Chondrocyte (in vitro differentiated cells): Measurements from ENCODE around the gene NUDT2. TPM values are rescaled to one million over a fixed set of nuclear protein-coding genes. Genes with fewer than 3 reads are reported as not detected.
A peak's percentile ranks its signal among the peaks of the same experiment; 100 is the strongest.

Source experiments
- DNase-seq: peaks from one replicate; pipeline ENCODE4 v3.0.0; 2021; ENCODE audit warnings: mixed read lengths, low spot score
- H3K27ac Mint-ChIP-seq: one replicate; pipeline ENCODE4 v1.8.0; 2021; ENCODE audit warnings: mild to moderate bottlenecking, moderate library complexity, mixed read lengths; ENCODE audit not compliant: unreplicated experiment
- H3K27me3 Mint-ChIP-seq: 2 replicates; pipeline ENCODE4 v1.8.0; 2021; ENCODE audit warnings: low read depth, mixed read lengths
- H3K36me3 Mint-ChIP-seq: 2 replicates; pipeline ENCODE4 v1.8.0; 2021; ENCODE audit warnings: low read depth, mixed read lengths
- H3K4me1 Mint-ChIP-seq: 2 replicates; pipeline ENCODE4 v1.8.0; 2021; ENCODE audit warnings: low read depth, mild to moderate bottlenecking, mixed read lengths
- H3K4me3 Mint-ChIP-seq: one replicate; pipeline ENCODE4 v1.8.0; 2021; ENCODE audit warnings: mild to moderate bottlenecking, moderate library complexity, mixed read lengths; ENCODE audit not compliant: unreplicated experiment
- H3K9me3 Mint-ChIP-seq: 2 replicates; pipeline ENCODE4 v1.8.0; 2021; ENCODE audit warnings: low read depth, mixed read lengths
- total RNA-seq: library from RNA; stranded (reverse); gene quantifications from 3 replicates; pipeline ENCODE4 v1.2.1, GENCODE V29; 2021
- TF ChIP-seq, protein P1 (sequence below): fragments of 200-600 bp; sonication (generic); IDR thresholded peaks from 2 replicates; pipeline ENCODE4 v1.5.0; 2021; ENCODE audit warnings: antibody characterized with exemption, mild to moderate bottlenecking, moderate library complexity

Gene NUDT2
- total RNA-seq, 1 donor from 2014 or later, result 17.6 TPM

DNA sequence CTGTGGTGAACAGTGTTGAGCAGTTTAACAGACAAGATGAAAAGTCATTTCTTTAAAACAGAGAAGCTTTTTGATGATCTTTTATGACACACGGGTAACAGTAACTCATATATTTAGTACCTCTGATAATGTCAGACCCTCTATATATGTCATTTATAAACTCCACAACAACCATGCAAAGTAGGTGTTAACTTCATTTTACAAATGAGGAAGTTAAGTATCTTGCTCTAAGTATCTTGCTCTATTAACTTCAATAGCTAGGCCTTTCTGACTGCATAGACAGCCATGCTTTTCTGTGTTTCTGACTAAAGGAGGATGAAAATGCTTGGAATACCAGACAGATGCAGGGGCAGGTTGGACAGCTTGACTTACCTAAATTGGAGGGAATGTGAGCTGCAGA, 1.8 kb downstream of the NUDT2 start:
- Mint-ChIP-seq H3K4me1 (peaks cover 23% of the 10 kb centered on the region), H3K9me3 (no peaks in the 10 kb centered on the region), H3K36me3 (no peaks in the 10 kb centered on the region), H3K27me3 (no peaks in the 10 kb centered on the region), H3K4me3 (no peak overlapping the region), H3K27ac (no peak overlapping the region)
- TF ChIP-seq, protein P1, sequence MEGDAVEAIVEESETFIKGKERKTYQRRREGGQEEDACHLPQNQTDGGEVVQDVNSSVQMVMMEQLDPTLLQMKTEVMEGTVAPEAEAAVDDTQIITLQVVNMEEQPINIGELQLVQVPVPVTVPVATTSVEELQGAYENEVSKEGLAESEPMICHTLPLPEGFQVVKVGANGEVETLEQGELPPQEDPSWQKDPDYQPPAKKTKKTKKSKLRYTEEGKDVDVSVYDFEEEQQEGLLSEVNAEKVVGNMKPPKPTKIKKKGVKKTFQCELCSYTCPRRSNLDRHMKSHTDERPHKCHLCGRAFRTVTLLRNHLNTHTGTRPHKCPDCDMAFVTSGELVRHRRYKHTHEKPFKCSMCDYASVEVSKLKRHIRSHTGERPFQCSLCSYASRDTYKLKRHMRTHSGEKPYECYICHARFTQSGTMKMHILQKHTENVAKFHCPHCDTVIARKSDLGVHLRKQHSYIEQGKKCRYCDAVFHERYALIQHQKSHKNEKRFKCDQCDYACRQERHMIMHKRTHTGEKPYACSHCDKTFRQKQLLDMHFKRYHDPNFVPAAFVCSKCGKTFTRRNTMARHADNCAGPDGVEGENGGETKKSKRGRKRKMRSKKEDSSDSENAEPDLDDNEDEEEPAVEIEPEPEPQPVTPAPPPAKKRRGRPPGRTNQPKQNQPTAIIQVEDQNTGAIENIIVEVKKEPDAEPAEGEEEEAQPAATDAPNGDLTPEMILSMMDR, result no peak
- DNase-seq, result no peak

DNA sequence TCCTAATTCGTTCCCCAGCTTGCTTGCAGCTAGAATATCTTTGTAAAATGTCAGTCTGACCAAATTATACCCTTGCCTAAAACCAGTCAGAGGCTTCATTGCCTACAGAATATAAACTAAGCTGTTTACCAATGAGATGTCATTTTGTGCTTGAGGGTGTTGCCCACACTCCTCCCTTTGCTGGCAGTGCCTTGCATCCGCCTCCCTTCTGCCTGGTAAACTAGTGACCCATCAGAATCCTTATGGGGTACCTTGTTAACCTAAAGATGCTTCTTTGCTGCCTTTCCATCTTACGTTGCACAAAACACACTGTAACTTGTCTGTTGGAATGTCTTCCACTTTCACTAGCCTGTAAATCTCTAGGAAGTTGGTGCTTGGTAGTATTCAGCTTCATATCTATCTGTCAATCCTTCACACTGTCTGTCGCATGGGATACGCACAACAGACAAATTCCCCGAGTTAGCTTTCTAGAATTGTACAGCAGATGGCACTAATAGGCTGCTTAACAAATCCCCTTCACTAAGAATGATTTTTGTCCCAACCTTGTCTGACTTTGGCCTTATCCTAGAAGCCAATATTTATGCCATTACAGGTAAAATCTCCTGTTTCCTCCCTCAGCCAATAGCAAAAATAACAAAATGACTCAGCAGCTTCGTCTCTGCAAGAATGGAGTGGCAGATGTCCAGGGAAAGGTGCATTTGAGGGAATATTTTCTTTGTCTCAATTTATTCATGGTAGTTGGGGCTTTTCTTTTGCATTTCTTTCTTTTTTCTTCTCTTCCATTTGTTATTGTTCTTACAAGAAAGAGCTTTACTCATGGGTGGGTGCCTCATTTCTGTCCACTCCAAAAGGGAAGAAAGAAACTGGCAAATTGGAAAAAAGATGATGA, 3.0 kb downstream of the NUDT2 start:
- peaks cover 23% of the 10 kb centered on the region for H3K4me1 Mint-ChIP-seq
- TF ChIP-seq, protein P1, result peak; percentile 83
- H3K36me3 Mint-ChIP-seq, result no peaks in the 10 kb centered on the region
- H3K9me3 Mint-ChIP-seq, result no peaks in the 10 kb centered on the region
- DNase-seq, result no peak
- H3K27me3 Mint-ChIP-seq, result no peaks in the 10 kb centered on the region
- peak overlapping the region; percentile 33 for H3K27ac Mint-ChIP-seq
- no peak overlapping the region for H3K4me3 Mint-ChIP-seq

DNA sequence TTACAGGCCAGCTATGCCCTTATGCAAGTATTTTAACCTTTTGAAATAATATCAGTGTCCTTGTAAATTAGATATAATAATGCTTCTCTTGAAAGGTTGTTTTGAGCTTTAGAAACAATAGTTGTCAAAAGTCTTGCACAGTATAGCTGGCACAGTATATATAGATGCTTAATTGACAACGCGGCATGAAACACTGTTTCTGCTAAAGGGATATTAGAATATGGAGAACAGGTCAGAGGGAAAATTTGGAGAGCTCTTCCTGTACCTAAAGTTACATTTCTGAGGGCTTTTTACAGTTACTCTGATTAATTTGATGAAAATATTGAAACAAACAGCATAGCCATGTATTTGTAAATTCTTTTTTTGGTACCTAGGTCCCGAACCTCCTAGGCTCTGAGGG, 4.5 kb downstream of the NUDT2 start:
- Mint-ChIP-seq H3K4me3 (no peak overlapping the region), H3K36me3 (no peaks in the 10 kb centered on the region), H3K4me1 (peaks cover 12% of the 10 kb centered on the region), H3K27ac (no peak overlapping the region), H3K27me3 (no peaks in the 10 kb centered on the region), H3K9me3 (no peaks in the 10 kb centered on the region)
- no peak for DNase-seq
- TF ChIP-seq, protein P1, result no peak

DNA sequence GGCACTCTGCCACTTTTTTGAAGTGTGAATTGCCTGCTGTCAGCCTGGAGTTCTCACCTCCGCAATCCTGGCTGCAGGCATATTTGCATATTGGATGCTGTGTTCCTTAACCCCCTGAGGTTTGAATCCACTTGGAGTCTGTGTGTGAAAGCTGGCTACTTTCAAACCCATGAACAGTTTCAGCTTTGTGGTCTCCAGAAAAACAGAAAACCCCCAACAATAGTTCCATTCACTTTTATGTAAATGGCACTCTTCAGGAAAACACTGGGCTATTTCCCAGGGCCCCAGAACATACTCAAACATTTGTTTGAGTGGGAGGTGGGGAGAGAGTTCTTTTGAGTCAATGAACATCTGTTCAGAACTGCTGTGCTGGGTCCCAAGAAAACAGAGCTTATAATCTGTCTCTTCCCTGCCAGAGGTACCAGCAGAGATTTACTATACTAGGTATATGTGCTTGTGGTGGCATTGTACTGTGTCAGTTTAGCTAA, 5.0 kb downstream of the NUDT2 start:
- H3K27me3 Mint-ChIP-seq, result no peaks in the 10 kb centered on the region
- H3K36me3 Mint-ChIP-seq, result no peaks in the 10 kb centered on the region
- H3K9me3 Mint-ChIP-seq, result no peaks in the 10 kb centered on the region
- no peak overlapping the region for H3K27ac Mint-ChIP-seq
- H3K4me1 Mint-ChIP-seq, result peaks cover 12% of the 10 kb centered on the region
- TF ChIP-seq, protein P1, result no peak
- H3K4me3 Mint-ChIP-seq, result no peak overlapping the region
- DNase-seq, result no peak

DNA sequence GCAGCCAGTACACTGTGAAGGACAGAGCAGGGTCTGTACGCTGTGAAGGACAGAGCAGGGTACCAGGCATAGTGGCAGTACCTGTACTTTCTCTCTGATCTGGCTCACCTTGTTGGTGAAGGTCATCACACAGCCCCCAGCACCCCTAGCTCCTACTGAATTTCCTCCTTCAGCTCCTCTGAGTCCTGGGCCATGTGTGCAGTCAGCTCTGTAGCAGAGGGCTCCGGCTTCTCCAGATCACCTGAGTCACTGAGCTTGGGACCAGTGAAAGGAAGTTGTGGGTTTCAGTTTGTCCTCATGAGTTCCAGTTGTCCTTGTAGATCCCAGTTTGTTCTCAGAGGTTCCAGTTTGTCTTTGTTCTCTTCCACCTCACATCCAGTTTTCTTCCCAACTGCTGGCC, 5.5 kb downstream of the NUDT2 start:
- no peak overlapping the region for H3K4me3 Mint-ChIP-seq
- no peak overlapping the region for H3K27ac Mint-ChIP-seq
- no peaks in the 10 kb centered on the region for H3K9me3 Mint-ChIP-seq
- TF ChIP-seq, protein P1, result no peak
- no peak for DNase-seq
- H3K36me3 Mint-ChIP-seq, result peaks cover 1% of the 10 kb centered on the region
- H3K27me3 Mint-ChIP-seq, result no peaks in the 10 kb centered on the region
- H3K4me1 Mint-ChIP-seq, result peaks cover 9% of the 10 kb centered on the region
